PC-3 (cell line): ENCODE results near the gene LRRC53. TPM values are rescaled to one million over a fixed set of nuclear protein-coding genes. Genes with fewer than 3 reads are reported as not detected.

ENCODE experiments used
- ATAC-seq: fragments of 200-7000 bp; cut with Tn5 transposase; 2 replicates; pipeline ENCODE4 v1.9.1; 2020; ENCODE audit warnings: mild to moderate bottlenecking, moderate library complexity
- BruUV-seq: library from RNA; stranded (reverse); fragments of 400-500 nt; replicated peaks from 2 replicates; lab custom pipeline; 2021; lab: Mats Ljungman, UMichigan
- CTCF ChIA-PET: fragments of 300-600 bp; sonication (Branson Sonifier 250); formaldehyde crosslinking; loops from one replicate; lab custom pipeline; 2022; ENCODE audit warnings: antibody characterized with exemption; lab: Charles Lee
- POLR2A ChIA-PET: fragments of 300-600 bp; sonication (Branson Sonifier 250); formaldehyde crosslinking; loops from one replicate; lab custom pipeline; 2022; ENCODE audit warnings: antibody characterized with exemption; ENCODE audit not compliant: unreplicated experiment; lab: Charles Lee
- DNase-seq: peaks from one replicate; pipeline ENCODE4 v3.0.0-alpha.2; 2015
- H2AFZ ChIP-seq: fragments of 300-600 bp; sonication (generic); 2 replicates; pipeline ENCODE4 v1.6.0; 2016; ENCODE audit warnings: antibody characterized with exemption, low read length
- H3F3A ChIP-seq: fragments of 300-600 bp; sonication (generic); one replicate; pipeline ENCODE4 v1.6.0; 2017; ENCODE audit warnings: antibody characterized with exemption, low read length, control low read depth, mild to moderate bottlenecking; ENCODE audit not compliant: unreplicated experiment
- H3K27ac ChIP-seq: fragments of 300-600 bp; sonication (generic); 2 replicates; pipeline ENCODE4 v1.5.1; 2016; ENCODE audit warnings: mild to moderate bottlenecking, low read length
- H3K27me3 ChIP-seq: fragments of 300-600 bp; sonication (generic); 2 replicates; pipeline ENCODE4 v1.6.1; 2016; ENCODE audit warnings: low read length, mixed read lengths
- H3K36me3 ChIP-seq: fragments of 300-600 bp; sonication (generic); 2 replicates; pipeline ENCODE4 v1.6.1; 2016; ENCODE audit warnings: low read depth, mixed run types, low read length, mixed read lengths
- H3K4me1 ChIP-seq: fragments of 300-600 bp; sonication (generic); 2 replicates; pipeline ENCODE4 v1.5.1; 2016; ENCODE audit warnings: low read length; ENCODE audit not compliant: insufficient read depth
- H3K4me2 ChIP-seq: fragments of 300-600 bp; sonication (generic); 2 replicates; pipeline ENCODE4 v1.6.0; 2016; ENCODE audit warnings: low read length
- H3K4me3 ChIP-seq: fragments of 300-600 bp; sonication (generic); 2 replicates; pipeline ENCODE4 v1.5.1; 2016; ENCODE audit warnings: mild to moderate bottlenecking, low read length, mixed read lengths
- H3K79me2 ChIP-seq: fragments of 300-600 bp; sonication (generic); 2 replicates; pipeline ENCODE4 v1.6.1; 2017; ENCODE audit warnings: low read length, mixed read lengths
- H3K9ac ChIP-seq: fragments of 300-600 bp; sonication (generic); 2 replicates; pipeline ENCODE4 v1.6.0; 2016; ENCODE audit warnings: mild to moderate bottlenecking, low read length
- H3K9me2 ChIP-seq: fragments of 300-600 bp; sonication (generic); replicated peaks from 2 replicates; pipeline ENCODE4 v1.6.1; 2016; ENCODE audit warnings: mixed run types, low read length, mixed read lengths
- H3K9me3 ChIP-seq: fragments of 300-600 bp; sonication (generic); 2 replicates; pipeline ENCODE4 v1.6.1; 2016; ENCODE audit warnings: low read length, mixed read lengths
- H4K20me1 ChIP-seq: fragments of 300-600 bp; sonication (generic); 2 replicates; pipeline ENCODE4 v1.6.1; 2016; ENCODE audit warnings: low read length, mixed read lengths
- CTCF ChIP-seq: fragments of 300-600 bp; sonication (generic); conservative IDR thresholded peaks from 2 replicates; pipeline ENCODE4 v1.5.1; 2017; ENCODE audit warnings: antibody characterized with exemption, low read depth, mild to moderate bottlenecking, low read length
- EZH2 ChIP-seq: fragments of 300-600 bp; sonication (generic); IDR thresholded peaks from one replicate; pipeline ENCODE4 v1.6.1; 2017; ENCODE audit warnings: antibody characterized with exemption, mild to moderate bottlenecking, low read length; ENCODE audit not compliant: unreplicated experiment
- EZH2phosphoT487 ChIP-seq: fragments of 300-600 bp; sonication (generic); IDR thresholded peaks from 2 replicates; pipeline ENCODE4 v1.6.1; 2018; ENCODE audit warnings: mild to moderate bottlenecking, antibody characterized with exemption, low read length, borderline replicate concordance
- intact Hi-C: fragments of 100-400 bp; cut with micrococcal nuclease; formaldehyde crosslinking; loops from 2 replicates; pipeline ENCODE4 v1.9.0; 2023
- total RNA-seq: library from RNA; depleted of rRNA; stranded (reverse); fragments of >200 nt; gene quantifications from 2 replicates; pipeline ENCODE4 v1.2.3, GENCODE V29; 2014

LRRC53 gene
- total RNA-seq, 1 experiment from 2014 or later: not detected

DNA sequence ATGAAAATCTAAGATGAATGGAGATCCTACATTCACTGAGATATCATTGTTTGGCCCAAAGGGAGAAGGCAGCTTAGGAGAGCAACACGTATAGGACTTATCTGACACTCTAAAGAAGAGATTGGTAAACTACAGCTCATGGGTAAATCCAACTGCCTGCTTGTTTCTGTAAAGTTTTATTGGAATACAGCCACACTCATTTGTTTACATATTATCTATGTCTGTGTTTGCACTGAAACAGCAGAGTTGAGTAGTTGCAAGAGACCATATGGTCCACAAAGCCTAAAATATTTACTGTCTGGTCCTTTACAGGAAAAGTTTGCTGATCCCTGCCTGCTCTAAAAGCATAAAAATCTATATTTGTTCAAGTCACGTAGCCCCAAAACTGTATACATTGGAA lies 14.3 kb upstream of the LRRC53 start:
- Histone ChIP-seq H3K4me2 (no peak overlapping the region), H3K9ac (no peak overlapping the region), H3K4me3 (no peak overlapping the region), H3K79me2 (no peaks in the 10 kb centered on the region), H4K20me1 (no peaks in the 10 kb centered on the region), H3K36me3 (no peaks in the 10 kb centered on the region), H3F3A (no peaks in the 10 kb centered on the region), H3K27ac (no peak overlapping the region), H2AFZ (no peak overlapping the region), H3K4me1 (no peaks in the 10 kb centered on the region), H3K27me3 (peaks cover 2% of the 10 kb centered on the region; the same call in 1 of the 2 replicates), H3K9me3 (no peaks in the 10 kb centered on the region), H3K9me2 (no peaks in the 10 kb centered on the region)
- ChIA-PET CTCF (no interaction called here), POLR2A (no interaction called here)
- no TSS peak for BruUV-seq
- ATAC-seq (no peak), DNase-seq (no peak)
- TF ChIP-seq CTCF: no peak
- TF ChIP-seq EZH2phosphoT487: no peak
- no peak for TF ChIP-seq EZH2
- intact Hi-C loops: no loop called here

DNA sequence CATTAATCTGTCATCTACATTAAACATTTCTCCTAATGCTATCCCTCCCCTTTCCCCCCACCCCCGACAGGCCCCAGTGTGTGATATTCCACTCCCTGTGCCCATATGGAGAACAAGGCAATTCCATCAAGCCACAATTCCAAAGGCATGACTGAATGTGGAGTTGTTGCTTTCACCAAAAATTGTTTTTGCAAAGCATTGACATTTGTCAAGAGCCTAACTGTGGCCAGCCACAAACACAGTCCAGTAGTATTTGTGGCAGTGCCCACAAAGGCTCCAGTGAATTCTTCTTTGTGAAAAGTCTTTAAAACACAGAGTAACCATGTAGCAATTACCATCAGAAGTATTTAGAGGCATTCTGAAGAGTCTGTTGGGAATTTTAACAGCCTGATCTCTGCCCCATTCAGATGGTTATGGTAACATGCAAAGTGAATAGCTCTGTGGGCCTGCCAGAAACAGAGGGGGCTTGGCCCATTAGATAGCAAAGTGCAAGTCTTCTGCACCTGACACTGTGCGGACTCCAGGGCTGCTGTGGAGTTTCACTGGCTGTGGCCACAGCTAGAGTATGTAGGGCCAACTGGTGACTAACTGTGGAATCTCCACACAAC lies 11.6 kb upstream of the LRRC53 start:
- TF ChIP-seq EZH2phosphoT487 (no peak), EZH2 (no peak), CTCF (no peak)
- Histone ChIP-seq H3K79me2 (no peaks in the 10 kb centered on the region), H3K27ac (no peak overlapping the region), H3K9me3 (no peaks in the 10 kb centered on the region), H3K4me1 (no peaks in the 10 kb centered on the region), H3K4me3 (no peak overlapping the region), H3K36me3 (no peaks in the 10 kb centered on the region), H4K20me1 (no peaks in the 10 kb centered on the region), H3F3A (no peaks in the 10 kb centered on the region), H3K4me2 (no peak overlapping the region), H3K9ac (no peak overlapping the region), H3K27me3 (peaks cover 6% of the 10 kb centered on the region; the same call in 1 of the 2 replicates), H2AFZ (no peak overlapping the region), H3K9me2 (no peaks in the 10 kb centered on the region)
- no TSS peak for BruUV-seq
- intact Hi-C loops: no loop called here
- DNase-seq (no peak), ATAC-seq (no peak)
- ChIA-PET POLR2A (no interaction called here), CTCF (no interaction called here)

GRCh38 chr1:74522148-74522547 lies 9.7 kb upstream of the LRRC53 start:
- ChIA-PET CTCF (no interaction called here), POLR2A (no interaction called here)
- H3K9me3 ChIP-seq: no peaks in the 10 kb centered on the region
- DNase-seq (peak; percentile 48), ATAC-seq (0 out of 2 replicates have a peak, but pooled peaks have one; percentile 18)
- BruUV-seq: no TSS peak
- no peaks in the 10 kb centered on the region for H3K79me2 ChIP-seq
- intact Hi-C loops: no loop called here
- no peaks in the 10 kb centered on the region for H3F3A ChIP-seq
- no peaks in the 10 kb centered on the region for H3K4me1 ChIP-seq
- no peak overlapping the region for H3K4me2 ChIP-seq
- no peak overlapping the region for H3K9ac ChIP-seq
- no peak overlapping the region for H3K27ac ChIP-seq
- H3K4me3 ChIP-seq: no peak overlapping the region
- no peaks in the 10 kb centered on the region for H3K9me2 ChIP-seq
- no peaks in the 10 kb centered on the region for H3K36me3 ChIP-seq
- H3K27me3 ChIP-seq: peaks cover 15% of the 10 kb centered on the region; the same call in 1 of the 2 replicates
- TF ChIP-seq EZH2phosphoT487: no peak
- TF ChIP-seq CTCF: no peak
- no peak for TF ChIP-seq EZH2
- H2AFZ ChIP-seq: no peak overlapping the region
- H4K20me1 ChIP-seq: no peaks in the 10 kb centered on the region
